Mesodermal cell (in vitro differentiated cells): ENCODE data around the gene SNAI1.
A peak's percentile ranks its signal among the peaks of the same experiment; 100 is the strongest.
"Not testable (repeated sequence)": the region's sequence is repeated elsewhere in the genome, so short reads cannot be mapped to it uniquely, and the experiment has no call there.

ENCODE experiments used
- H3K27ac ChIP-seq: 2 replicates; pipeline ENCODE4 v1.7.0; 2013; ENCODE audit warnings: mild to moderate bottlenecking, low read depth, low read length, moderate library complexity; ENCODE audit not compliant: severe bottlenecking
- H3K36me3 ChIP-seq: 2 replicates; pipeline ENCODE4 v1.7.1; 2013; ENCODE audit warnings: mild to moderate bottlenecking, low read length, moderate library complexity; ENCODE audit not compliant: control insufficient read depth, insufficient read depth
- H3K4me1 ChIP-seq: one replicate; pipeline ENCODE4 v1.7.1; 2013; ENCODE audit warnings: mild to moderate bottlenecking, low read length; ENCODE audit not compliant: insufficient read depth, control insufficient read depth, poor library complexity, severe bottlenecking
- H3K4me3 ChIP-seq: 2 replicates; pipeline ENCODE4 v1.7.0; 2013; ENCODE audit warnings: low read length, control low read depth, mild to moderate bottlenecking; ENCODE audit not compliant: insufficient read depth, poor library complexity, severe bottlenecking; ENCODE audit errors: extremely low read depth
- H3K9me3 ChIP-seq: 2 replicates; pipeline ENCODE4 v1.7.1; 2013; ENCODE audit warnings: mild to moderate bottlenecking, low read length, moderate library complexity; ENCODE audit not compliant: control insufficient read depth
- WGBS, 2 experiments: methylation state at CpG; one replicate each; pipeline ENCODE4 v1.1.5; 2013; ENCODE audit warnings: missing lambda C conversion rate in 2 of 2; ENCODE audit not compliant: insufficient coverage in 2 of 2; 5-methylcytosine and 5-hydroxymethylcytosine counted together

The SNAI1 gene

DNA sequence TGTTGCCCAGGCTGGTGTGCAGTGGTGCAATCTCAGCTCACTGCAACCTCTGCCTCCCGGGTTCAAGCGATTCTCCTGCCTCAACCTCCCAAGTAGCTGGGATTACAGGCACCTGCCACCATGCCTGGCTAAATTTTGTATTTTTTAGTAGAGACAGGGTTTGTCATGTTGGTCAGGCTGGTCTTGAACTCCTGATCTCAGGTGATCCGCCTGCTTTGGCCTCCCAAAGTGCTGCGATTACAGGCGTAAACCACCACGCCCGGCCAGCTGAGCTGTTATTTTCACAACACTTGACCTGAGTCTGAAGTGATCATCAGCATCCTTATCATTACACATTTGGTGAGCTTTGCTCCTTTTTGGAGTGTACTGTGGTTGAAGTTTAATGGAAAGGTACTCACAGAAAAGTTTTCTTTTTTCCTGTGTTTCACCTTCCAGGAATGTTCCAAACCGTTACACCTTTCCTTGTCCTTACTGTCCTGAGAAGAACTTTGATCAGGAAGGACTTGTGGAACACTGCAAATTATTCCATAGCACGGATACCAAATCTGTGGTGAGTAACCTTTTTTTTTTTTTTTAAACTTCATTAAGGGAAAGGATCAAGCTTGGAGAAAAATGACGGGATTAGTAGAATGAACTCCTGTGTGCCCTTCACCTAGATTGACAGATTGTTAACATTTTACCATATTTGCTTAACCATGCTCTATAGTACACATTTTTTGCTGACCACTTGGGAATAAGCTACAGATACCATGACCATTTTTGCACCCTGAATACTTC, 36.9 kb upstream of the SNAI1 start:
- Histone ChIP-seq H3K27ac (no peak overlapping the region), H3K36me3 (peaks cover 85% of the 10 kb centered on the region), H3K4me3 (no peak overlapping the region), H3K9me3 (no peaks in the 10 kb centered on the region), H3K4me1 (peaks cover 11% of the 10 kb centered on the region)
- WGBS, 2 experiments, result 40 to 83% methylated on average over 2 to 7 of the region's 10 CpGs

DNA sequence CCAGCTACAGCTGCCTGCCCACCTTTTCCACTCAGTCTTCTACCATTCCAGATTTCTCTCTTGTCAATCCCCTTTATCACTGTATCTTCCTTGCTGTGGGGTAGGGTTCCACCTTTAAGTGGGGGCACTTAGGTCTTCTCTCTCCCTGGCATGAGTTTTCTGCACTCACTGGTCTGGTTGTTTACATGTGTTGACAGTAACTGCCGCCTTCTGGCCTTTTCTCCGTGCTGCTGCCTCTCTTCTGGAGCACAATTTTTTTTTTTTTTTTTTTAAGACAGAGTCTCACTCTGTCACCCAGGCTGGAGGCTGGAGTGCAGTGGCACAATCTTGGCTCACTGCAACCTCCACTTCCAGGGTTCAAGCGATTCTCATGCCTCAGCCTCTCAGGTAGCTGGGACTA, 34.6 kb upstream of the SNAI1 start:
- peaks cover 11% of the 10 kb centered on the region for H3K4me1 ChIP-seq
- H3K9me3 ChIP-seq, result no peaks in the 10 kb centered on the region
- WGBS, 2 experiments, result 94 to 100% methylated on average over 2 of the region's 3 CpGs
- peak overlapping the region; percentile 80 for H3K27ac ChIP-seq
- H3K36me3 ChIP-seq, result peaks cover 84% of the 10 kb centered on the region
- no peak overlapping the region for H3K4me3 ChIP-seq

DNA sequence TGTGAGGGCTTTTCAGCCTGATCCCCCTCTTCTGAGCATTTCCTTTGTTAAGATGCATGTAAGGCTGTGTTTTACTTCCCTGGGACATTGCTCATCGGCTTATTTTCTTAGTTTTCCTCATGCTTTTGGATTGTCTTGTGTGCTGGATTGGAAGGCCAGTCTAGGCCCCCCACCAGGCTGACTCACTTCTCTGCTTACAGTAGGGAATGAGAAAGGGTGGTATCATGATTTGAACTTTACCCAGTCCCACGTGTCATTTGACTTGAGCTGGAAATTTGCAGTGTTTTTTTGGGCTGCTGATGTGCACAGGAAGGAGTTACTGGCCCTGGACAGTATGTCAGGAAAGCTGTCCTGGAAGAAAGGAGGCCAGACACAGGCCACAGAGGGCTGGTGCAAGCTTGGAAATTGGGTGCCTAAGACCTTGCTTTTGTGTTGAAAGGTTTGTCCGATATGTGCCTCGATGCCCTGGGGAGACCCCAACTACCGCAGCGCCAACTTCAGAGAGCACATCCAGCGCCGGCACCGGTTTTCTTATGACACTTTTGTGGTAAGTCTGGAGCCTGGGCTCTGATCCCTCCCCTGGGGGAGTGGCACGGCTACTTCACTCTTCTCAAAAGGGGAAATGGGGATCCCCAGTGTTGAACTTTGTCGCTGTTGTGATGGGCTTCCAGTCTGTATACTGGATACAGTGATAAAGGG, 33.8 kb upstream of the SNAI1 start:
- Histone ChIP-seq H3K27ac (peak overlapping the region; percentile 80), H3K36me3 (peaks cover 88% of the 10 kb centered on the region), H3K4me1 (peaks cover 11% of the 10 kb centered on the region), H3K4me3 (no peak overlapping the region), H3K9me3 (no peaks in the 10 kb centered on the region)
- WGBS, 2 experiments, result 97 to 99% methylated on average over 9 to 10 of the region's 11 CpGs

DNA sequence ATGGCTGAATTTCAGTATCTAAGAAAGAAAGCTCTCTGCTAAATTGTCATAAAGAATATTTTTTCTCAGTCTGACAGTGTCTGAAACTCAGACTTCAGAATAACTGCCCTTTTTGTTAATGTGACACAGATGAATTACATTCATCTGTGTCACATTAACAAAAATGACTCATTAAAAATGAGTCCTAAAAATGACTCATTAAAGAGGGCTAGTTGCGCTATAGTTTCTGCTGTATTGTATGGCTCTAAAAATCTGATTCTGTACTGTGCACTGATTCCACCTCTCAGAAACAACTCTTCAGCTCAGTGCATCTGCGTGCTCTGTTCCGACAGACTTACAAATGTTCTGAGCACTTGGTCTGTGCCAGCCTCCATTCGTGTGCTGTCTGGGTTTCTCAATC, 31.6 kb upstream of the SNAI1 start:
- no peak overlapping the region for H3K27ac ChIP-seq
- peaks cover 87% of the 10 kb centered on the region for H3K36me3 ChIP-seq
- no peaks in the 10 kb centered on the region for H3K9me3 ChIP-seq
- peaks cover 11% of the 10 kb centered on the region for H3K4me1 ChIP-seq
- WGBS, 2 experiments, result 94 to 97% methylated on average over 3 of the region's 4 CpGs
- no peak overlapping the region for H3K4me3 ChIP-seq

DNA sequence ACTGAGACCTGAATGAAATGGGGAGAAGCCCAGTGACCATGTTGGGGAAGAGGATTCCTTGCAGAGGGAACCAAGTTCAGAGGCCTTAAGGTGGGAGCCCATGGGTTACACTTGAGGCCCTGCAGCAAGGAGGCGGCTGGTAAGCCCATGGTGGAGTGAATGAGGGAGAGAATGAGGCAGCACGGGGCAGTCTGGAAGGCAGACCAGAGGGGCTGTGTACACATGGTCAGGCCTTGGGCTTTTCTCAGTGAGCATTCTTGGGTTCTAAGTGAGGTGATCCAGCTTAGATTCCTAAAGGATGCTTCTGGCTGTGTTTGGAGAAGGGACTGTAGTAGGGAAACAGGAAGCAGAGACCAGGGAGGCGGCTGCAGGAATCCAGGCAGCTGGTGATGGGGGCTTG, 27.6 kb upstream of the SNAI1 start:
- H3K36me3 ChIP-seq, result peaks cover 71% of the 10 kb centered on the region
- WGBS, 2 experiments, result 100% methylated on average over 2 to 3 of the region's 3 CpGs
- no peak overlapping the region for H3K27ac ChIP-seq
- no peaks in the 10 kb centered on the region for H3K9me3 ChIP-seq
- H3K4me1 ChIP-seq, result no peaks in the 10 kb centered on the region
- no peak overlapping the region for H3K4me3 ChIP-seq

DNA sequence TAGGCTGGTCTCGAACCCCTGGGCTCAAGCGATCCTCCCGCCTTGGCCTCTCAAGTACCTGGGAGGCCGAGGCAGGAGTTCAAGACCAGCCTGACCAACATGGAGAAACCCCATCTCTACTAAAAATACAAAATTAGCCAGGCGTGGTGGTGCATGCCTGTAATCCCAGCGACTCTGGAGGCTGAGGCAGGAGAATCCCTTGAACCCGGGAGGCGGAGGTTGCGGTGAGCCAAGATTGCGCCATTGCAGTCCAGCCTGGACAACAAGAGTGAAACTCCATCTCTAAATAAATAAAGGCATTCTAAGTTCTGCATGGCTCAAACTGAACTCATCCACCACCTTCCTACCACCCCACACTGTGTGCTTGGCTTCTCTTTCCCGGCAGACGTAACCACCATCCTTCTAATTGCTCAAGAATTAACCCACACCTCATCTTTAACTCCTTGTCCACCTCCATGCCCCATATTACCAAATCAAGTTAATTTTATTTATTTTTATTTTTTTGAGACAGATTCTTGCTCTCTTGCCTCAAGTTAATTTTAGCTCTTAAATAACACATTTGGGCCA, 26.9 kb upstream of the SNAI1 start:
- not testable (repeated sequence) for H3K27ac ChIP-seq, H3K9me3 ChIP-seq, H3K4me3 ChIP-seq, H3K4me1 ChIP-seq
- 96 to 97% methylated on average over 9 to 12 of the region's 12 CpGs for WGBS, 2 experiments
- peaks cover 63% of the 10 kb centered on the region for H3K36me3 ChIP-seq

DNA sequence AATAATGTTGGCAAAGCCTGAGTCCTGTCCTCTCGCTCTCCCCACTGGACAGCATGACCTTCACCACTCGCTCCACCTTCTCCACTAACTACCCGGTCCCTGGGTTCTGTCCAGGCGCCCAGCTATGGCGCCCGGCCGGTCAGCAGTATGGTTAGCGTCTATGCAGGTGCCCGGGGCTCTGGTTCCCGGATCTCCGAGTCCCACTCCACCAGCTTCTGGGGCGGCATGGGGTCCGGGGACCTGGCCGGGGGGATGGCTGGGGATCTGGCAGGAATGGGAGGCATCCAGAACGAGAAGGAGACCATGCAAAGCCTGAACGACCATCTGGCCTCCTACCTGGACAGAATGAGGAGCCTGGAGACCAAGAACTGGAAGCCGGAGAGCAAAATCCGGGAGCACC, 26.1 kb upstream of the SNAI1 start:
- no peaks in the 10 kb centered on the region for H3K9me3 ChIP-seq
- H3K27ac ChIP-seq, result no peak overlapping the region
- peaks cover 56% of the 10 kb centered on the region for H3K36me3 ChIP-seq
- 96 to 97% methylated on average over 15 to 18 of the region's 18 CpGs for WGBS, 2 experiments
- no peak overlapping the region for H3K4me3 ChIP-seq
- no peaks in the 10 kb centered on the region for H3K4me1 ChIP-seq

DNA sequence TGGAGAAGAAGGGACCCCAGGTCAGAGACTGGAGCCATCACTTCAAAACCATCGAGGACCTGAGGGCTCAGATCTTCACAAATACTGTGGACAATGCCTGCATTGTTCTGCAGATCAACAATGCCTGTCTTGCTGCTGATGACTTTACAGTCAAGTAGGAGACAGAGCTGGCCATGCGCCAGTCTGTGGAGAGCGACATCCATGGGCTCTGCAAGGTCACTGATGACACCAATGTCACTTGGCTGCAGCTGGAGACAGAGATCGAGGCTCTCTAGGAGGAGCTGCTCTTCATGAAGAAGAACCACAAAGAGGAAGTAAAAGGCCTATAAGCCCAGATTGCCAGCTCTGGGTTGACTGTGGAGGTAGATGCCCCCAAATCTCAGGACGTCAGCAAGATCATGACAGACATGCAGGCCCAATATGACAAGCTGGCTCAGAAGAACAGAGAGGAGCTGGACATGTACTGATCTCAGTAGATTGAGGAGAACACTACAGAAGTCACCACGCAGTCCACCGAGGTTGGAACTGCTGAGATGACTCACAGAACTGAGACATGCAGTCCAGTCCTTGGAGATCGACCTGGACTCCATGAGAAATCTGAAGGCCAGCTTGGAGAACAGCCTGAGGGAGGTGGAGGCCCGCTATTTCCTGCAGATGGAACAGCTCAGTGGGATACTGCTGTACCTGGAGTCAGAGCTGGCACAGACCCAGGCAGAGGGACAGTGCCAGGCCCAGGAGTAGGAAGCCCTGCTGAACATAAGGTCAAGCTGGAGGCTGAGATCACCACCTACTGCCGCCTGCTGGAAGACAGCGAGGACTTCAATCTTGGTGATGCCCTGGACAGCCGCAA, 25.5 kb upstream of the SNAI1 start:
- 97% methylated on average over 9 to 12 of the region's 12 CpGs for WGBS, 2 experiments
- H3K36me3 ChIP-seq, result peaks cover 51% of the 10 kb centered on the region
- H3K9me3 ChIP-seq, H3K27ac ChIP-seq, H3K4me1 ChIP-seq, H3K4me3 ChIP-seq: not testable (repeated sequence)

DNA sequence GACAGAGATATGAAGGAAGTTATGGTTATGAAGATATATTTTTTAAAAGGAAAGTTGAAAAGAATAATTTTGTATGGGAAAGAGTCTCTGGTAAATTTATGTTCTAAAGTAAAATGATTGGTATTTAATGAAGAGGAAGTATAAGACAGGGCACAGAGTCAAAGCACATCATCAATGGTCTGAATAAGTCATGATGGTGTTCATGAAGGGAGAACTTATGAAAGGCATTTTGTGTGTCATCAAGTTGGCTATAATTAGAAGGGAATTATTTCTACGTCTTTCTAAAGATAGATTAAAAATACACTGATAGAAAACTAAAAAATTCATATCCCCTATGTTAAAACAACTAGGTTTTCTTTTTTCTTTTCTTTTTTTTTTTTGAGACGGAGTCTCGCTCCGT, 21.4 kb upstream of the SNAI1 start:
- Histone ChIP-seq H3K9me3 (no peaks in the 10 kb centered on the region), H3K27ac (no peak overlapping the region), H3K4me3 (no peak overlapping the region), H3K4me1 (no peaks in the 10 kb centered on the region), H3K36me3 (peaks cover 21% of the 10 kb centered on the region)
- 86% methylated on average over 3 of the region's 4 CpGs; no CpG with 5 or more reads in 1 of the 2 experiments for WGBS, 2 experiments

DNA sequence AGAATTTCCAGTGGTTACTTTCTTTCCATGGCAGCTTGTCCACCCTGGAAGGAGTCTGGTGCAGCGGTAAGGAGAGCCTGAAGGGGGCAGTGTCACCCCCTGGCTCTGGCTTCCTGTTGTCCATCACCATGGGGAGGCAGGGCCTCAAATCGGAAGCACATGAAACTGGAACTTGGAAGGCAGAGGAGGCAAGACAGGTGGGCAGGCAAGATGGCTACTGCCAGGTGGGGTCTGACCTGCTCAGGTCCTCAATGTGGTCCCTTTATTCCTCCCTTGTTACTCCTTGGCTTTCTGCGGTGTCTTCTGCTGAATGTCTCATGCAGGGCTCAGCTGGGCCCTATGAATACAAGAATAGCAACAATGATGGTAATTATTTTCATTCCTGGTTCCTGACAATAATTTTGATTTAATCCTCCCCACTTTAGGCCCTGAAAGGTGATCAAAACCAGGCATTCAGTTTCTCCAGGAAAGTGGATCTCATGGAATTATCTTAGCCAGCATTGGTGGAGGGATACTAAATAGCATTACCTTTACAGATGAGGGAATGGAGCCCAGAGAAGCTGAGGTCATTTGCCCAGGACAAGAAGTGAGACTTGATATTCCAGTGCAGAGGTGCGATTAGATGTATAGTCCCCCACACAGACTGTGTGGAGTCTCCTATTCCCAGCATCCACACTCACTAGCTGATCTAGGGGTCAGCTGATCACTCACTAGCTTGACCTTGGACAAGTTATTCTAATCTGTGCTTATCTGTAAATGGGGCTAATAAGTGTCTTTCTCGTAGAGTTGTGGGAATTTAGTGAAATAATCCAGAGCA, 17.6 kb upstream of the SNAI1 start:
- WGBS, 2 experiments, result 53 to 64% methylated on average over 3 to 4 of the region's 5 CpGs
- no peak overlapping the region for H3K4me3 ChIP-seq
- peaks cover 5% of the 10 kb centered on the region for H3K36me3 ChIP-seq
- no peak overlapping the region for H3K27ac ChIP-seq
- no peaks in the 10 kb centered on the region for H3K9me3 ChIP-seq
- H3K4me1 ChIP-seq, result peaks cover 6% of the 10 kb centered on the region
